Purkinje cell (primary cell): ENCODE measurements around the gene ZNF324B. TPM values are rescaled to one million over a fixed set of nuclear protein-coding genes. Genes with fewer than 3 reads are reported as not detected.

Experiments
- polyA plus RNA-seq: library from polyadenylated mRNA; unstranded; fragments of >200 nt; fragmentation: Nextera tagmentation; gene quantifications from 2 replicates; pipeline ENCODE4 v1.2.1, GENCODE V29; 2014

Gene ZNF324B
- polyA plus RNA-seq: 0.07 TPM in 1 of 2 replicates, not detected in the other

DNA sequence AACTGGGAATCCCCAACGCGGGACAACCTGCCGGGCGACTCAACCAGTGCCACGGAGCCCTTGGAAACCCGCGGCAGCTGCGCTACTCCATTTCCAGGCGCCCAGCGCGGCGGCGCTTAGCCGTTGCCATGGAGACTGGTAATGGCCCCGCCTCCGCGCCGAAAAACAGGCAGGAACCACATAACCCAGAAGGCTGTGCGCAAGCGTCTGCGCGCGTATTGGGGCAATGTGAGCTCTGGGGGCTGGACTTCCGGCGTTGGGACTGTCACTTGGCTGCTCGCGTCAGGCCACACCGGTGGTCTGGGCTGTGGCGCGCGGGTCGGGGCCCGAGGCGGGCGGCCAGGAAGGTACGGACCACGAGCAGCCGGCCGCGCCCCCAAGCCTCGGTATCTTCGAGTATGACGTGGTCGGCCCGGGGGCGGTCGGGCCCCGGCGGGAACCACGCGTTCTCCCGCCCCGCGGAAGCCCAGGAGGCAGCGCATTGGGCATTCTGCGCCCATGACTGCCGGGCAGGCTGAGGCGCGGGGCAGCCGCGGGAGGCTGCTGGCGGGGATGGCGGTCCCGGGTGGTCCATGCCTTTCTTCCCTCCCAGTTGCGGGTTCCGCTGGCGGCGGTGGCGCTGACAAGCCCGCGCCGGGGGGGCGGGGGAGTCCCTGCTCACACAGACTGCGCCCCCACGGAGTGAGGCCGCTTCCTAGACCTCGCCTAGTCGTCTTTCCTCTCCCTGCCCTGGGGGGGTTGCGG lies at the start of gene ZNF324B:
Gene ZNF324B, plus strand, starts transcription at position 265 of the 744 bp plus-strand sequence. CDS start 2,080 bp downstream, outside the sequence.

DNA sequence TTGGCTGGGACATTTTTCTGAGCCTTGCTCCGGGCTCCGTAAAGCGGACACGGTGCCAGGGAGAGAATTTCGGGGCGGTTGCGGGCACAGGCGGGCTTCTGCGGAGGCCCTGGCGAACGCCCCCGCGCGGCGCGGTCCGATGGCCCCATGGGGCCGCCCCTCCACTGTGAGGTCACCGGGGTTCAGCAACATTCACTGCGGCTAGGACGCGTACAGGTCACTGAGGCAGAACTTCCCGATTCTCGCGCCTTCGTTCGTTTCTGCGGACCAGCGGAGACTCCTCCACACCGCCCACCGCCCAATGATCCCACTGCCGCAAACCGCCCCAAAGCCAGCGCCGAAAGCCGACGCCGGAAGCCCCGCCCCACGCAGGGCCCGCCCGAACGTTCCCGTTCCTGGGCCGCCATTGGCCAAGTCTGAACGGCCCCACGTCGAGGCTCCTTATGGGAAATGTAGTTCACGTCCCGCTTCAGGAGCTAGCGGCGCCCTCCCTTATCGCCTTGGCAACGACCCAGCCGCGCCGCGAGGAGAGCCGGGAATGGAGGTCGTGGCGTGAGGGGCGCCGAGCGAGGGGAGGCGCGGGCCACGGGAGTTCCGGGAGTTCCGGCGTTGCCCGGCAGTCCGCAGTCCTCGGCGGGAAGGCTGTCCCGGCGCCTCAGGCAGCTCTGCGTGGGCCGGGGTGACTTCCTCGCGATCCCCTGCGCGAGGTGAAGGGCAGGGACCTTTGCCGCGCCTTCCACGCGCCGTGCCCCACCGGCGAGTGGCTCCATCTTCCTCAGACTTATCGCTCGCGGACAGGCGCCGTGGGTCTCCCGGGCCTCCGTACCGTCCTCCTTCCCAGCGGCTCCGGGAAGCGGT lies 43.0 kb upstream of the ZNF324B start, which contains the start of gene ZNF584:
Gene ZNF584, plus strand, starts transcription at position 498 of the 858 bp plus-strand sequence. CDS start 499 bp downstream, outside the sequence.

DNA sequence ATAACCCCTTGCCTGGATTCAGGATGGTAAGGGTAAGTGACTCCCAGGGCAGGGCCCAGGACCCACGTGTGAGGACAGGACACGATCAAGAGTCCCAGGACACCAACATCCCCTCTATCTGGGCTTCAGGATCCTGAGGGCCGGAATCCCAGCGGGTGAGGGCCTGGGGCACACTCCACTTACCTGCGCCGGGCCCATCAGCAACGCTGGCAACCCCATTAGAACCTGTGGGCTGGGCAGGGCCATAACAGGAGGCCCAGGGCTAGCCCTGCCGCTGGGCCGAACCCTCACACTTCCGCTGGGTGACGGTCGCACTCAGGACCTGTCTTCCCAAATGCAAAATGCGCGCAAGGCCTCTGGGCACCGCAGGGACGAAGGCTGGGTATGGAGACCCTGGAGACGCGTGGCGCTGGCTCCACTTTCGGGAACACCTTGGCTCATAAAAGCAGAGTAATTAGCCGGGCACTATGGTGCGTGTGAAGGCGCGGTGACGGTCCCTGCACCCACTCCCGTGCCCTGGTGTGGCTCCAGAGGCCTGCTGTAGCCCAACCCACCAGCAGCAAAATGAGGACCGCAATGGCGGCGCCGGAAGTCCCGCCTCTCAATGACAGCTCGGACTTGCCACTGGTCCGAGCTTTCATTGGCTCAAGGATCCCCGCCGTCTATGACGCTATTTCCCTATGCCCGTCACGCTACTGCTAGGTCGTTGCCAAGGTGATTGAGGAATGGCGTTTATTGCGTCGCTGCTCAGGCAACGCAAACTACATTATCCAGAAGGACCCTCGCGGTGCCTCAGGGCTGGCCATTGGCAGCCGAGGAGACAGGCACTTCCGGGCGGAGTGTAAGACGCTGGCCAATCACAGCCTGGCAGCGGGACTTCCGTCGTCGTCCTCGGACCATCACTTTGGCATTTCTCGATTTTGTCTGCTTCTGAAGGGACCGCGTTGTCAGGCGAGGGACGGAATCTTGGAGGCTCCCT lies 11.6 kb upstream of the ZNF324B start, which contains the start of gene ZNF132:
Gene ZNF132, minus strand, starts transcription at position 578 of the 979 bp plus-strand sequence. Its CDS starts 332 bp downstream, at position 246.

DNA sequence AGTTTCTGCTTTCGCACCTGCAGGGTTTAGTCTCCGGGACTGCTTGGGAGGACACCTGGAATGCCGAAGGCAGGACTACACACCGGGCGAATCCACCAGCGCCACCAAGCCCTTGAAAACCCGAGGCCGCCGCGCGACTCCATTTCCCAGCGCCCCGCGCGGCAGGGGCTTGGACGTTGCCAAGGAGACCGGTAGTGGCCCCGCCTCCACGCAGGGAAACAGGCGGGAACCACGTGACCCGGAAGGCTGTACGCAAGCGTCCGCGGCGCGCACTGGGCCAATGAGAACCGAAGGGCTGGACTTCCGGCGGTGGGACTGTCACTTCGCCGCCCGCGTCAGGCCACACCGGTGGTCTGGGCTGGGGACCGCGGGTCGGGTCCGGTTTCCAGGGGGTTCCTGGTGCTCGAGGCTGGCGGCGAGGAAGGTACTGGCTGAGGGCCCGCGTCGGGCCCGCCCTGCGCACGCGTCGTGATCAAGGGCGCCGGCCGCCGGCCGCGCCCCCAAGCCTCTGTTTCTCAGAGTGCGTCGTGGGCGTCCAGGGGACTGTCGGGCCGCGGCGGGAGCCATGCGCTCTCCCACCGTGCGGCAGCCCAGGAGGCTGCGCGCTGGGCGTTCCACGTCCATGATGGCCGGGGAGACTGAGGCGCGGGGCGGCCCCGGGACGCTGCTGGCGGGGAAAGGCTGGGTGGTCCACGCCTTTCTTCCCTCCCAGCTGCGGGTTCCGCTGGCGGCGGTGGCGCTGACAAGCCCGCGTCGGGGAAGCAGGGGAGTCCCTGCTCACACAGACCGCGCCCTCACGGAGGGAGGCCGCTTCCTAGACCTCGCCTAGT lies 15.6 kb downstream of the ZNF324B start, which contains the start of gene ZNF324:
Gene ZNF324, plus strand, starts transcription at position 321 of the 830 bp plus-strand sequence. CDS start 2,106 bp downstream, outside the sequence.

DNA sequence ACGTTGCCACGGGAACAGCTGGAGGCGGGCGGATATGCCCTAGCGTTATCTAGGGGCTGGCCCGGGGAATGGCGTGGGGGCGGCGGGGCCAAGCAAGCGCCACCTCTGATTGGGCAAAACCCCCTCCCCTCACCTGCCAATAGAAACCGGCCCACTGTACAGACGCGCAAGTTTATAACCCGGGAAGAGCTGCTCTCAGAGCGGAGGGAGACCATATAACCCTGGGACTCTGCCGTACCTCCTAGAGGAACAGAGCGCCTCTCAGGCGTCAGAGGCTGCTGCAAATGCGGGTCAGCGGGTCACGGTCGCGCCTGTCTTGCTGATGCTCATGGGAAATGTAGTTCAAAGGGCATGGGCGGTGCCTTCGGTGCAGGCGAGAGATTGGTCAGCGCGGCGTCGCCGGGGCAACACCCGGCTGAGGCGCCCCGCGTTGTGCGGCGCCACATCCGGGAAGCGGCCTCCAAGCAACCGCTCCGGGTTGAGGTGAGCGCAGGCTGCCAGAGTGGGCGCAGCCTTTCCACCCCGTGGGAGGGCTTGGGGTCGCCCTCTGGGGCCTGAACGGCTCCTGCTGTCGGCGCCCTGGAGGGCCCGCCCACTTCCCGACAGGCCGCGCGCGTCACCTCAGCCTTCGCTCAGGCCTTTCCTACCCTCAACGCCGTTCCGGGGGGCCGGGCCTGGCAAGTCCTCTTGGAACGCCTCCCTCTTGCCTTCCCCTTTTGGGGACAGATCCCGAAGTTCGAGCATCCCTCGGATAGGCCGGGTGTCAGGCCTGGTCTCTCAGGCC lies 24.5 kb downstream of the ZNF324B start, which contains the start of gene ZNF446:
Gene ZNF446, plus strand, starts transcription at position 639 of the 784 bp plus-strand sequence. CDS start 867 bp downstream, outside the sequence.

Other genes starting within 250 kb of the ZNF324B start
- 18.3 and 31.5 TPM in 2 replicates for gene ZNF544, start 222.7 kb upstream of the ZNF324B start, polyA plus RNA-seq
- gene ZNF8, start 172.7 kb upstream of the ZNF324B start, polyA plus RNA-seq: 0.55 and 1.3 TPM in 2 replicates
- 113 and 115 TPM in 2 replicates for gene ERVK3-1, start 146.2 kb upstream of the ZNF324B start, polyA plus RNA-seq
- gene ZSCAN22, start 124.6 kb upstream of the ZNF324B start, polyA plus RNA-seq: 0.51 TPM in 1 of 2 replicates, not detected in the other
- gene A1BG, start 98.1 kb upstream of the ZNF324B start, polyA plus RNA-seq: 0.66 TPM in 1 of 2 replicates, not detected in the other
- gene ZNF497, start 88.9 kb upstream of the ZNF324B start, polyA plus RNA-seq: 0.09 and 0.14 TPM in 2 replicates
- not detected in 2 replicates for gene ZNF837, start 70.6 kb upstream of the ZNF324B start, polyA plus RNA-seq
- 419 and 449 TPM in 2 replicates for gene RPS5, start 64.4 kb upstream of the ZNF324B start, polyA plus RNA-seq
- gene RNF225, start 56.0 kb upstream of the ZNF324B start, polyA plus RNA-seq: not detected in 2 replicates
- gene ZNF584, start 43.0 kb upstream of the ZNF324B start, polyA plus RNA-seq: 3.9 and 8.9 TPM in 2 replicates
- gene ZNF132, start 11.5 kb upstream of the ZNF324B start, polyA plus RNA-seq: 1.0 and 2.4 TPM in 2 replicates
- 0.94 and 2.4 TPM in 2 replicates for gene ZNF324, start 15.5 kb downstream of the ZNF324B start, polyA plus RNA-seq
- gene ZNF446, start 24.7 kb downstream of the ZNF324B start, polyA plus RNA-seq: 1.5 and 2.1 TPM in 2 replicates
- gene SLC27A5, start 60.4 kb downstream of the ZNF324B start, polyA plus RNA-seq: 36.9 and 41.6 TPM in 2 replicates
- 0.29 and 0.50 TPM in 2 replicates for gene ZBTB45, start 68.2 kb downstream of the ZNF324B start, polyA plus RNA-seq
- gene TRIM28, start 92.4 kb downstream of the ZNF324B start, polyA plus RNA-seq: 25.8 and 31.4 TPM in 2 replicates
- 210 and 234 TPM in 2 replicates for gene CHMP2A, start 103.5 kb downstream of the ZNF324B start, polyA plus RNA-seq
- gene UBE2M, start 107.0 kb downstream of the ZNF324B start, polyA plus RNA-seq: 6.2 and 12.5 TPM in 2 replicates
- gene MZF1, start 121.7 kb downstream of the ZNF324B start, polyA plus RNA-seq: 1.3 and 2.5 TPM in 2 replicates